PFSK-1 (cell line): Measurements from ENCODE around the gene EPHA3.

Source experiments
- FOXP2 ChIP-seq: optimal IDR thresholded peaks from 2 replicates; pipeline ENCODE3; 2011; ENCODE audit warnings: borderline replicate concordance, control low read depth, inconsistent platforms; ENCODE audit not compliant: insufficient read depth; ENCODE audit errors: extremely low read length, extremely low read depth
- POLR2AphosphoS5 ChIP-seq: IDR thresholded peaks from 2 replicates; pipeline ENCODE4 v1.6.1; 2012; ENCODE audit warnings: low read depth, mild to moderate bottlenecking, control low read depth, low read length, moderate library complexity
- REST ChIP-seq, 2 experiments: IDR thresholded peaks; 2 replicates each; pipeline versions ENCODE4 v1.6.1 to v1.8.0; 2011 to 2012; ENCODE audit warnings: low read depth in 2 of 2, low read length in 2 of 2, control low read depth in 1 of 2, inconsistent platforms in 1 of 2, mild to moderate bottlenecking in 1 of 2, moderate library complexity in 1 of 2; ENCODE audit not compliant: insufficient read depth in 1 of 2
- SIN3A ChIP-seq: IDR thresholded peaks from 2 replicates; pipeline ENCODE4 v1.6.1; 2012; ENCODE audit warnings: mild to moderate bottlenecking, low read length, moderate library complexity, borderline replicate concordance; ENCODE audit not compliant: insufficient read depth
- TAF1 ChIP-seq: IDR thresholded peaks from 2 replicates; pipeline ENCODE4 v1.6.1; 2012; ENCODE audit warnings: low read length, control low read depth, borderline replicate concordance; ENCODE audit not compliant: insufficient read depth

EPHA3 gene

DNA sequence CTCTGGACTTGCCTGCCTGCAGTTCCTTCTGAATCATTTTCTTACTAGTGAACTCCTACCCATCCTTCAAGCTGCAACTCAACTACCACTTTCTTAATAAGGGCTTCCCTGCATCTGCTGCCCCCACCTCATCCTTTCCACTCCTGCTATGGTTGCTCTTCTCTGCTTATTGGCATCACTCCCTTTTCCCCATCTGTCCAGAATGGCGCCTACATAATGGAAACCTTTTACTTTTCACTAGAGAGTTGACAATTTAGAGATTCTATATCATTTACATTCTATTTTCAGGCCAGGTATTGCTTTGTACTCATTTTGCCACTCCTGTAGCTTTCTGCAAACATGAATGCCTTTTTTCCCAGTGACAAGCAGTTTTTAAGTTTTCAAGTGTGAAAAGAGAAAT, 1.9 kb upstream of the EPHA3 start:
- no peak for TF ChIP-seq SIN3A
- no peak for TF ChIP-seq REST (IDR thresholded peaks at IDR 0.05; ENCODE audit: insufficient read depth in 1 of 2, low read depth in 2 of 2, low read length in 2 of 2)
- TF ChIP-seq FOXP2 = no peak
- TF ChIP-seq POLR2AphosphoS5 = no peak
- TF ChIP-seq TAF1 = no peak

- TF ChIP-seq FOXP2 (no peak), POLR2AphosphoS5 (no peak), TAF1 (no peak), SIN3A (no peak; the same call in 1 of the 2 replicates)
Measured at GRCh38 chr3:89108291-89108550, 800 bp downstream of the EPHA3 start.

DNA sequence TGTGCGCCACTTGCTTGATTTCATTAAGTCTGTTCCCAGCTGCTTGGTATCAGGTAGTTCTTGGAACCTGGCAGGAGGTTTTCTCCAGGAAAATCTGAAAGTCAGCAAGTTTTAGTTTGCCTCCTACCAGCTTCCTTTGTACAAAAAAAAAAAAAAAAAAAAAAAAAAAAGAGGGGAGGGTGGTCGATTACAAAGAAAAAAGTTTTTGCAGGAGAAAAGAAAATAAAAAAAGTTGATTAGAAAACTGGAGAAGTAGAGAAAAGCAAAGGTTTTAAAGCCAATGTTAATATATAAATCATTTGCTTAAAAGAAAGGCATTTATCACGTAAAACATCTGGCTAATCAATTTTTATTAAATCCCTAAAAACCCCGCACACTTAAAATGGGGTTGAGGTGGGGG, 5.9 kb downstream of the EPHA3 start:
- TF ChIP-seq REST (IDR thresholded peaks at IDR 0.05; ENCODE audit: insufficient read depth in 1 of 2, low read depth in 2 of 2, low read length in 2 of 2) (no peak), SIN3A (no peak), FOXP2 (no peak), POLR2AphosphoS5 (no peak), TAF1 (no peak)

DNA sequence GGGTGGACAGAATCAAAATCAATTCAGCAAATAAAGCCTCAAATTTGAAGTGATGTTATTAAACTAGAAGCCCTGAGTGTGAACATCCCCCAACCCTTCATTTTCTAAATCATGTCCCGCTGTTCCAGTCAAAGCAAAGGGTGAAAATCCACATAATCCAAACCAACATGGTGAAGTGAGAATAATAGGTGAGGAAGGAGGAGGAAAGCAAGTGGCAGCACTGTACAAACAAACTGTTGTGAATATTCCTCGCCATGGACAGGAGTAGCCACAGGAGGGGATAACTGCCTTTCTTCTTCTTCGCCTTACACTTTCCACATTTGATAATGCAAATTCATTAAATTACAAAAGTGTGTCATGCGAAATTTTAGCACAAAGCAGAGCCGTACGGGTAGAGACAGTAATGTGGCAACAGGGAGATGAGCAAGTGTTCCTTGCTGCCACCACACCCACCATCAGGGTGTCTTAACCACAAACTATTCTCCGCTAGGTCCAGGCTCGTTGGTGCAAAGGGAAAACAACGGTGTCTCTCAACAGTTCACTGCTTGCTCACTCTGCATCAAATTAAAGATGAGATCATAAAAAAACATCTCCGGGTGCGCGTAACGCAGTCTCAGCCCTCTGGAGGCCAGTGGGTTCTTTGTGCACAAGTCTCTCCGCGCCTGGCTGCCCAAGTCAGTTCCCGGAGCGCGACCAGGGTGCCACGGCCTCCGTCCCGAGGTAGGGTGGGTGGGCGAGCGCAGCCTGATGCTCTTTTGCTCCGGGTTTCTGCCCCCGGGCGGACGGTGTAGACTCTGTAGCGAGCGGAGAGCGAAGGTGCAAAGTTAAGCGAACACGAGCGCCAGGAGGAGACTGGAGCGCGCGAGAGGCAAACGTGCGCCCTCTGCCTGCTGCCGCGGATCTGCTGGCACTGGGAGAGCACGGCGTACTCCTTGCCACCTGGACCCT, 6.7 kb downstream of the EPHA3 start:
- TF ChIP-seq POLR2AphosphoS5 = no peak
- TF ChIP-seq TAF1 = no peak
- no peak for TF ChIP-seq REST (IDR thresholded peaks at IDR 0.05; ENCODE audit: insufficient read depth in 1 of 2, low read depth in 2 of 2, low read length in 2 of 2)
- TF ChIP-seq FOXP2 = peak; percentile 43
- TF ChIP-seq SIN3A = 0 out of 2 replicates have a peak, but pooled peaks have one; percentile 11

DNA sequence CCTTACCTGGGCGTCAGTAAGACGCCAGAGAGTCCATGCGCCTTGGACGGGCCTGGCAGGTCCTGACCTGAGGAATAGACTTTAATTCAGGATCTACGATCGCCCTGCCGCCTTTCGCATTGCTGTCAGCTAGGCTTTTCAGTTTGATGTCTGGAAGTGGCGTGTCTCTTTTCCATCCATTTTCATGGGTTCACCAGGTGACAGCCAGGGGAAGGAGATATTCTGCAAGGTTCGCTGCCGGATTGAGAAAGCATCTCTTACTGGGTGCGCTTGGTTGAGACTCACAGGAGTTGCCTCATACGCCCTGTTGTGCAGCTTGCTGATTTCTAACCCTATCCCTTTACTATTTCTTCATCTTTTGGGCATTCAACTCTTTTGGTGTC, 7.4 kb downstream of the EPHA3 start:
- TF ChIP-seq SIN3A (no peak), FOXP2 (no peak), TAF1 (no peak), REST (IDR thresholded peaks at IDR 0.05; ENCODE audit: insufficient read depth in 1 of 2, low read depth in 2 of 2, low read length in 2 of 2) (no peak)
